ENCODE results near the gene MX2.

MX2 gene

GRCh38 chr21:41363370-41364270 is 1.8 kb downstream of the MX2 start:
- no peak for DNase-seq (ENCODE audit: low spot score)

GRCh38 chr21:41364308-41364707 is 2.5 kb downstream of the MX2 start:
- DNase-seq (ENCODE audit: low spot score) = no peak

GRCh38 chr21:41365377-41366107 is 3.7 kb downstream of the MX2 start:
- no peak for DNase-seq (ENCODE audit: low spot score)

- DNase-seq (ENCODE audit: low spot score) = no peak
Measured at GRCh38 chr21:41366522-41367151, 4.8 kb downstream of the MX2 start.

- DNase-seq (ENCODE audit: low spot score) = no peak
Measured at GRCh38 chr21:41367301-41367944, 5.6 kb downstream of the MX2 start.

- no peak for DNase-seq (ENCODE audit: low spot score)
Measured at GRCh38 chr21:41367945-41368734, 6.3 kb downstream of the MX2 start.

GRCh38 chr21:41368735-41369104 is 6.9 kb downstream of the MX2 start:
- no peak for DNase-seq (ENCODE audit: low spot score)

GRCh38 chr21:41369105-41369919 is 7.5 kb downstream of the MX2 start:
- DNase-seq (ENCODE audit: low spot score) = no peak

- DNase-seq (ENCODE audit: low spot score) = peak; percentile 15
Measured at GRCh38 chr21:41369920-41370839, 8.4 kb downstream of the MX2 start.

GRCh38 chr21:41370840-41371684 is 9.2 kb downstream of the MX2 start:
- no peak for DNase-seq (ENCODE audit: low spot score)

- no peak for DNase-seq (ENCODE audit: low spot score)
Measured at GRCh38 chr21:41371685-41372030, 9.8 kb downstream of the MX2 start.

- no peak for DNase-seq (ENCODE audit: low spot score)
Measured at GRCh38 chr21:41373253-41373652, 11.4 kb downstream of the MX2 start.

GRCh38 chr21:41373763-41374162 is 11.9 kb downstream of the MX2 start:
- no peak for DNase-seq (ENCODE audit: low spot score)

- DNase-seq (ENCODE audit: low spot score) = no peak
Measured at GRCh38 chr21:41374177-41374712, 12.4 kb downstream of the MX2 start.

GRCh38 chr21:41374867-41375533 is 13.2 kb downstream of the MX2 start:
- DNase-seq (ENCODE audit: low spot score) = peak; percentile 29

GRCh38 chr21:41375875-41376274 is 14.0 kb downstream of the MX2 start:
- no peak for DNase-seq (ENCODE audit: low spot score)

- DNase-seq (ENCODE audit: low spot score) = no peak
Measured at GRCh38 chr21:41377715-41378114, 15.9 kb downstream of the MX2 start.

GRCh38 chr21:41378849-41379248 is 17.0 kb downstream of the MX2 start:
- no peak for DNase-seq (ENCODE audit: low spot score)
